Natural killer cell (primary cell): ENCODE results near the gene SDF2L1. TPM values are rescaled to one million over a fixed set of nuclear protein-coding genes. Genes with fewer than 3 reads are reported as not detected.

ENCODE experiments used
- ATAC-seq, 3 donors: fragments of 150-1000 bp in 2 of 3; fragments of 200-7000 bp in 1 of 3; cut with Tn5 transposase; 1 replicate in 1 of 3; 2 replicates in 2 of 3; pipeline ENCODE4 v1.10.0; 2021; ENCODE audit warnings: mild to moderate bottlenecking in 2 of 3, moderate library complexity in 2 of 3
- DNase-seq, 2 donors: peaks; one replicate each; pipeline versions ENCODE4 v3.0.0 to v3.0.0-alpha.2; 2013 to 2021; ENCODE audit warnings: mixed read lengths in 1 of 2
- H3K27ac ChIP-seq: one replicate; pipeline ENCODE4 v1.5.1; 2013; ENCODE audit warnings: mild to moderate bottlenecking, low read length
- H3K27me3 ChIP-seq: one replicate; pipeline ENCODE4 v1.6.1; 2013; ENCODE audit warnings: low read length; ENCODE audit not compliant: control insufficient read depth, insufficient read depth
- H3K36me3 ChIP-seq: one replicate; pipeline ENCODE4 v1.6.1; 2013; ENCODE audit warnings: low read length; ENCODE audit not compliant: control insufficient read depth, insufficient read depth
- H3K4me1 ChIP-seq: one replicate; pipeline ENCODE4 v1.6.1; 2013; ENCODE audit warnings: low read length; ENCODE audit not compliant: control insufficient read depth, insufficient read depth
- H3K4me3 ChIP-seq: one replicate; pipeline ENCODE4 v1.5.1; 2013; ENCODE audit warnings: low read length
- H3K9me3 ChIP-seq: one replicate; pipeline ENCODE4 v1.6.1; 2013; ENCODE audit warnings: low read length; ENCODE audit not compliant: control insufficient read depth, insufficient read depth
- H3K27ac Mint-ChIP-seq, 2 donors: one replicate each; pipeline ENCODE4 v1.8.0; 2022; ENCODE audit warnings: mild to moderate bottlenecking in 2 of 2, mixed read lengths in 2 of 2, moderate library complexity in 1 of 2
- H3K27me3 Mint-ChIP-seq, 2 donors: one replicate each; pipeline ENCODE4 v1.8.0; 2022; ENCODE audit warnings: low read depth in 2 of 2, mixed read lengths in 2 of 2
- H3K36me3 Mint-ChIP-seq: one replicate; pipeline ENCODE4 v1.8.0; 2022; ENCODE audit warnings: mixed read lengths
- H3K4me1 Mint-ChIP-seq, 2 donors: one replicate each; pipeline ENCODE4 v1.8.0; 2022; ENCODE audit warnings: mixed read lengths in 2 of 2
- H3K4me3 Mint-ChIP-seq: one replicate; pipeline ENCODE4 v1.8.0; 2022; ENCODE audit warnings: mild to moderate bottlenecking, moderate library complexity, mixed read lengths
- H3K9me3 Mint-ChIP-seq, 2 donors: one replicate each; pipeline ENCODE4 v1.8.0; 2022; ENCODE audit warnings: mixed read lengths in 2 of 2
- CTCF ChIP-seq: fragments of 200-600 bp; IDR thresholded peaks from one replicate; pipeline ENCODE4 v1.8.0; 2022; ENCODE audit warnings: antibody characterized with exemption
- WGBS: methylation state at CpG from one replicate; pipeline ENCODE4 v1.1.7; 2013; ENCODE audit warnings: missing lambda C conversion rate; ENCODE audit not compliant: insufficient coverage; 5-methylcytosine and 5-hydroxymethylcytosine counted together
- intact Hi-C: fragments of 100-400 bp; cut with micrococcal nuclease; formaldehyde crosslinking; loops from one replicate; pipeline ENCODE4 v1.14.2; 2022
- total RNA-seq, 4 donors: library from RNA; stranded (reverse); fragments of 120-200 nt in 1 of 4; gene quantifications; one replicate each; pipeline versions ENCODE4 v1.2.3 to v1.2.4, GENCODE V29; 2013 to 2022

The SDF2L1 gene
- total RNA-seq, 3 donors from 2014 or later (not counting 1 experiment from before 2014, with no cell fraction given), result 38.3 to 55.8 (median 40.3) TPM

GRCh38 chr22:21684492-21685163 lies 42.5 kb downstream of the SDF2L1 start:
- Histone ChIP-seq H3K27ac (no peak overlapping the region), H3K4me3 (no peak overlapping the region), H3K9me3 (no peaks in the 10 kb centered on the region), H3K27me3 (no peaks in the 10 kb centered on the region), H3K36me3 (peaks cover 51% of the 10 kb centered on the region), H3K4me1 (peaks cover 53% of the 10 kb centered on the region)
- no peak for DNase-seq
- H3K27me3 Mint-ChIP-seq, result no peaks in the 10 kb centered on the region
- H3K36me3 Mint-ChIP-seq, result no peaks in the 10 kb centered on the region
- no peak overlapping the region for H3K4me3 Mint-ChIP-seq
- 96% methylated on average over 18 of the region's 19 CpGs for WGBS
- H3K9me3 Mint-ChIP-seq, result no peaks in the 10 kb centered on the region
- peaks cover 19 to 43% of the 10 kb centered on the region in 2 donors for H3K4me1 Mint-ChIP-seq
- intact Hi-C loops, result no loop called here
- no peak for ATAC-seq
- no peak for TF ChIP-seq CTCF
- H3K27ac Mint-ChIP-seq, result peak overlapping the region in 1 of 2 donors; percentile 20

GRCh38 chr22:21685164-21685513 lies 43.0 kb downstream of the SDF2L1 start:
- ATAC-seq, result no peak
- 97% methylated on average over 7 of the region's 8 CpGs for WGBS
- Histone ChIP-seq H3K4me3 (no peak overlapping the region), H3K4me1 (peaks cover 53% of the 10 kb centered on the region), H3K27me3 (no peaks in the 10 kb centered on the region), H3K36me3 (peaks cover 51% of the 10 kb centered on the region), H3K9me3 (no peaks in the 10 kb centered on the region), H3K27ac (no peak overlapping the region)
- Mint-ChIP-seq H3K9me3 (no peaks in the 10 kb centered on the region), H3K27ac (peak overlapping the region in 1 of 2 donors; percentile 20), H3K36me3 (no peaks in the 10 kb centered on the region), H3K4me1 (peaks cover 22 to 46% of the 10 kb centered on the region in 2 donors), H3K27me3 (no peaks in the 10 kb centered on the region), H3K4me3 (no peak overlapping the region)
- no peak for TF ChIP-seq CTCF
- intact Hi-C loops, result no loop called here
- no peak for DNase-seq

GRCh38 chr22:21686193-21686608 lies 44.1 kb downstream of the SDF2L1 start:
- DNase-seq (no peak), ATAC-seq (no peak)
- H3K27me3 Mint-ChIP-seq, result no peaks in the 10 kb centered on the region
- peaks cover 50% of the 10 kb centered on the region for H3K36me3 ChIP-seq
- H3K27ac ChIP-seq, result no peak overlapping the region
- H3K4me3 ChIP-seq, result no peak overlapping the region
- TF ChIP-seq CTCF, result no peak
- intact Hi-C loops, result no loop called here
- peaks cover 20 to 42% of the 10 kb centered on the region in 2 donors for H3K4me1 Mint-ChIP-seq
- no peak overlapping the region for H3K27ac Mint-ChIP-seq
- WGBS, result 96% methylated on average over 8 of the region's 8 CpGs
- no peaks in the 10 kb centered on the region for H3K9me3 Mint-ChIP-seq
- H3K4me3 Mint-ChIP-seq, result no peak overlapping the region
- H3K9me3 ChIP-seq, result no peaks in the 10 kb centered on the region
- H3K4me1 ChIP-seq, result peaks cover 53% of the 10 kb centered on the region
- H3K36me3 Mint-ChIP-seq, result no peaks in the 10 kb centered on the region
- H3K27me3 ChIP-seq, result no peaks in the 10 kb centered on the region
